Panc1 (cell line): ENCODE data around the gene MORN1.

ENCODE experiments used
- CTCF ChIP-seq: fragments of 450-650 bp; IDR thresholded peaks from 2 replicates; pipeline ENCODE4 v1.5.1; 2017; ENCODE audit warnings: mild to moderate bottlenecking
- POLR2AphosphoS5 ChIP-seq: IDR thresholded peaks from 2 replicates; pipeline ENCODE4 v1.6.1; 2012; ENCODE audit warnings: mild to moderate bottlenecking, low read depth, low read length, moderate library complexity
- SIN3A ChIP-seq: IDR thresholded peaks from 2 replicates; pipeline ENCODE4 v1.6.1; 2012; ENCODE audit warnings: low read depth, mild to moderate bottlenecking, low read length, moderate library complexity, borderline replicate concordance; ENCODE audit not compliant: insufficient read depth

DNA sequence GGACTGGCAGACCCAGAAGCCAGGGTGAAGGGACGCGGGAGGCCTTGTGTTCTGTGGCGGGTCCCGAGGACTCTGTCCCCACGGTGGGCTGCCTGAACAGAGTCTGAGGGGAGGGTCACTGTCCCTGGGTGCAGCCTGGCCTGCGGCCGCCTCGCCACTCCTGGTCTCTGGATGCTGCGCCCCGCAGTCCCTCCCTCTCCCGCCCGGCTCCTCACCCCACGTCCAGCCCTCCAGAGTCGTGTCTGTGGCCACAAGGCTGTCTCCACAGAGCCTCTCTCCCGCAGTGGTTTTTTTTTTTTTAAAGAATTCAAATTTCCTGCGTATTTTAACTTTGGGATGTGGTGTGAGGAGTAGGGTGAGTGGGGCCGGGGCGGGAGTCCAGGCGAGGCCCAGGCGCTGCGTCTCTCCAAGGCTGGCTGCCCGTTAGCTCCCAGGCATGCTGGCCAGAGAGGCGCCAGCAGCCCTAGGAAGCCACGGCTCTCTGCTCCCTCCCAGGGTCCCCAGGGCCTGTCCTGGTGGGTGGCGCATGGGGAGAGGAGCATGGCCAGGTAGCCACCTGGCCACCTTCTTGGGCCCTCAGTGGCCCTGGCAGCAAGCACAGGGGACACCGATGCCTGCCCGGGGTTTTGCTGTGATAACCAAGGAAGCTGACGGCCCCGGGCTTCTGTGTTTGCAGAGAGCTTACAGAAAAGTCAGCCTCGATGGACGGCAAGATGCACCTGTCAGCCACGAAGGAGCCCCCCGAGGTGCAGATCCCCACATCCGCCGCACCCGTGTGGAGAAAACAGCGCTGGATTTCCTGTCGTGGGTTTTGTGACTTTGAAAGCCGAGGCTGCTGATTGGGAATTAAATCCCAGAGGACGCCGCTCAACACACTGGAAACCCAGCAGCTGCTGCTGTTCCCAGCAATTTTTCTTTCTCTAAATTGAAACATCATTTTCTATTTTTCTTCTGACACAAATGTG is 72.8 kb downstream of the MORN1 start:
- TF ChIP-seq CTCF (no peak), POLR2AphosphoS5 (no peak), SIN3A (no peak)
